Hypothalamus (tissue), 51 donors: Measurements from ENCODE around the gene CLIC3.

Source experiments
- DNase-seq, 51 donors: peaks; one replicate each; lab custom pipeline; 2025; lab: John Stamatoyannopoulos, UW

The CLIC3 gene

DNA sequence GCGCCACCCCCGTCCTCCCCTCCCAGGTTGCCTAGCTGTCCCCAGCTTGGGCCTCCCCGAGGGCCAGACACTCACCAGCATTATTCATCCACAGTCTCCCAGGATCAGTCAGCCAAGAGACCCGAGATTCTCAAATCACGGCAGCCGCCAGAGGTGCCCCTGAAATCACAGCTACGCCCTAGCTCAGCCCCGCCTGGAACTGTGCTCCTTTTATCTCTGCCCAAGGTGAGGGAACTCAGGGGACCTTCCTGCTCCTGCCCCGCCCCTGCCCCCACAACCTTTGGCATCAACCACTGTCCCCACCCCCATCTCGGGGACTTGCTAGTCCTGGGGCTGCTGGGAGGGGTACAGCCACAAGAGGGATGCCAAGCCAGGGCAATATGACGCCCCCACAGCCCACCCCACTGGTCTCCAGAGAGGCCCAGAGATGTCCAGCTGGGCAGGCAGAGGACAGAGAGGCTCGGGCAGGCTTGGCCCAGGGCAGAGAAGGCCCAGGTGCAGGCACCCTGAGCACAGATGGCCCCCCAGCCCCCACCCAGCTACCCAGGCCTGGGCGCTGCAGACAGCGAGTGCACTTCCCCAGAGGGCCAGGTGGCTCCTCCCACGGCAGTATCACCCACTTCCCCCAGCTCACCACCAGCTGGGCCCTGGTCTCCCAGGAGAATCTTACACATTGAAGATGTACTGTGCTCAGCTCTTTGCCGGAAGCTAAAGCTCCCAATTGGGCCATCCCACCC, 35.7 kb upstream of the CLIC3 start, which contains the start of gene FUT7:
Gene FUT7 (minus strand): TSS at position 185 of the 737 bp plus-strand sequence. CDS start 97 bp downstream, at position 88.
- DNase-seq = no peak

- peak in 1 of 51 donors; percentile 48 for DNase-seq
Measured at GRCh38 chr9:137030538-137031527, 34.5 kb upstream of the CLIC3 start.

DNA sequence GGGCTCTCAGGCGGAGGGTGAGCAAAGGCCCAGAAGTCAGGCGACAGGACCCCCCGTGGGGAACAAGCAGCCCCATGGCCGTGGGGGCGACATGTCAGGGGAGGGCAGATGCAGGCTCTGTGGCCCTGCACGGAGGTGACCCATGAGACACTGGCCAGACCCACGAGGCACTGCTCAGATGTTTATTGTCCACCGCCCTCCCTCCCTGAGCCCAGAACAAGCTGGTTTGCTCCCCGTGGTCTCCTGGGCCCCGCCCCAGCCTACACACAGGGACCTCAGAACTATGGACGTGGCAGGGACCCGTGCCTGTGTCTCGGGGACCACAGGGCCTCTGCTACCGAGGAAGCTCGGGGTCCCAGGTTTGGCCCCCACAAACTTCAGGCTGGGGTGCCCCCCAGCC, 33.6 kb upstream of the CLIC3 start:
- no peak for DNase-seq

GRCh38 chr9:137029058-137029936, 32.9 kb upstream of the CLIC3 start:
- DNase-seq = peak in 48 of 51 donors; percentile 17 to 85 (median 66)

- DNase-seq = peak in 44 of 51 donors; percentile 25 to 84 (median 58)
Measured at GRCh38 chr9:137028263-137029057, 32.1 kb upstream of the CLIC3 start.

DNA sequence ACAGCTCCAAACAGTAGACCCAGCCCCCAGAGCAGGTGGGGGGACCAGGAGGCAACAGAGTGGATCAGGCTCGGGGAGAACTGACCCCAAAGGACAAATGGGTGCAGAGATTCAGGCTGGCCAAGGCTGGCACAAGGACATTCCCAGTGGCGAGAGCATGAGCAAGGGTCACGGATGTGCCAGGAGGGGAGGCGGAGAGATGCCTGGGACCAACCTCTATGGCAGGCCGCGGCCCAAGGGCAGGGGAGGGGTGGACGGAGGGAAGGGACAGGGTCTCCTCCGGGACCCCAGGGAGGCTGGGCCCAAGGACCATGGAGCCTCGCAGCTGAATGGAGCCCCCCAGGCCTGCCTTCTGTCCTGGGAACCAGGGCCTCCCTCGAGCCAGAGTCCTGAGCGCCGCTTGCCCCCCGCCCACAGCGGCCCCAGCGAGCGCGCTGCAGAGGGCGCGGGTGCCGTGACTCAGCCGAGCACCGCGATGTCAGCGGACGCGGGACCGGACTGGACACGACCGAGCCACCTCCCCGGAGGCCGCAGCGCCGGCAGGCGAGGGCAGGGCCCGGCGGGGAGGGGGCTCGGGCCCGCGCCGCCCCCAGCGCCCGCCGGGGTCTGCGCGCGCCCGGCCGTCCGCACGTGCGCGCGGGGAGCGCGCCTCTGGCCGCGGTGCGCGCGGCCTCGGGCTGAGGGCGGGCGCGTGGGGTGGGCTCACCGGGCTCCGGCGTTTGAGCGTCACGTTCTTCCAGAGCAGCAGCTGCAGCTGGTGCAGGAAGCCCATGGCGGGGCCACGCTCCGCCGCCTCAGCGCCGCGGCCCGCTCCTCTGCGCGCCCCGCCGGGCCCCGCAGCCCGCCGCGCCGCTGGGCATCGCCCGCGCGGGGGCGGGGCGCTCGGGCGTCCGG, 31.2 kb upstream of the CLIC3 start, which contains the start of gene ABCA2:
Gene ABCA2 (minus strand): TSS at position 869 of the 894 bp plus-strand sequence. CDS start 97 bp downstream, at position 772.
- DNase-seq = peak in 7 of 51 donors; percentile 39 to 70 (median 54)

- DNase-seq = peak in 5 of 51 donors; percentile 24 to 55 (median 41)
Measured at GRCh38 chr9:137026828-137027227, 30.5 kb upstream of the CLIC3 start.

GRCh38 chr9:137026384-137026783, 30.0 kb upstream of the CLIC3 start:
- peak in 2 of 51 donors; percentile 48 to 49 for DNase-seq

DNA sequence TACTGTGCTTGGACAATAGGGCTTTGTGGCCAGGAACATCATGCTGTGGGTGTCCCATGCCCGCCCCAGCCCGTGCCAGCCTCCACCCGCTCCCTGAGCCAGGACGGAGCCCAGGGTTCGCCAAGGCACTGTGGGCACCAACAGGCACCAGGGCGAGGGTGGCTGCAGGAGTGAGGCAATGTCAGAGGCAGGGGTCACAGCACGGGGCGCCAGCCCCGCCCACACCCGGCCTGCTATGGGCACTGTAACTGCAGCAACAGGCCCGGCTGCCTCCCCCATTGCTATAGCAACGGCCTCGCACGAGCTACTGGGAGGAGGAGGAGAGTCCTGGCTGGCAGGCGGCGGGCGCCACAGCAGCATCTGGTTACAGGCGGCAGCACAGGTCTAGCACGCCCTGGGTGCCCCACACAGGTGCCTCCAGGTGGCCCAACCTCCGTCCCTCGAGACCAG, 29.2 kb upstream of the CLIC3 start:
- DNase-seq = peak; percentile 46 to 99 (median 95)

DNA sequence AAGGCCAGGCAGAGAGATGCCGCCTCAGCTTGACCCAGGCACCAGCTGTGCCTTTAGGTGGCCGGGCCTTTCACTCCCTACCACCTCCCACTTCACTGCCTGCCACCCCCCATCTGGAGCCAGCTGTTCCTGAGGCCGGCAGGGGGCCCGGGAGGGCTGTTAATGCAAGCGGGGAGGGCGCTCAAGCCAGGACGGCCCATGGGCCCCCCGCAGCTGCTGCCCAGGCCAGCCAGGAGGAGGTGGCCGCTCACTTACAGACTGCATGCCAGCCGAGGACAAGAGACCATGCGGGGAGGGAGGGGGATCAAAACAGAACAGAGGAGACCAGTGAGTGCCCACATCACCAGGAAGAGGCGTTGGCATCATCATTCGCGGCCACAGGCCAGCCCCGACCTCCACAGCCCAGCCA, 27.2 kb upstream of the CLIC3 start:
- DNase-seq = peak in 24 of 51 donors; percentile 24 to 71 (median 48)

GRCh38 chr9:137023157-137023556, 26.8 kb upstream of the CLIC3 start:
- peak in 1 of 51 donors; percentile 54 for DNase-seq

- peak in 1 of 51 donors; percentile 48 for DNase-seq
Measured at GRCh38 chr9:137022662-137023008, 26.3 kb upstream of the CLIC3 start.

DNA sequence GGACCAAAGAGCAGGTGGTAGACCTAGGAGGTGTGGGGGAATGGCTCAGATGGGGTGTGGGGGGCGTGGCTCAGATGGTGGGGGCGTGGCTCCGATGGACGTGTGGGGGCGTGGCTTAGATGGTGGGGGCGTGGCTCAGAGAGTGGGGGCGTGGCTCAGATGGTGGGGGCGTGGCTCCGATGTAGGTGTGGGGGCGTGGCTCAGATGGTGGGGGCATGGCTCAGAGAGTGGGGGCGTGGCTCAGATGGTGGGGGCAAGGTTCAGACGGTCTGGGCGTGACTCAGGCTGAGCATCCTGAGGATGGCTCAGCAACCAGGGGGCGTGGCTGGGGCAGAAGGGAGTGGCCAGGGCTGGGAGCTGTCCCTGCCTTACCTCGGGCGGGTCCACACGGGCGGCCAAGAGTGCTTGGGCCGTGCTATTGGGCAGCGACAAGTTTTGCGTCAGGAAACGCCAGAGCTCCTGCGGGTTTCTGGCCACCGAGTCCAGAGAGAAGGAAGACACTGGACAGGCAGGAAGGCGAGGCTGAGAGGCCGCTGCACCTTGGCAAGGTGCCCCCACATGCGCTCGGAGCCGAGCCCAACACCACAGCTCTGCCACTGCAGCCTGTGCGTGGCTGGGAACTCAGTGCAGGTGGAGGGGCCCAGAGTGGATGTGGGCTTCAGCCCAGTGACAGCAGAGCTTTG, 25.8 kb upstream of the CLIC3 start:
- peak in 43 of 51 donors; percentile 15 to 95 (median 80) for DNase-seq

DNA sequence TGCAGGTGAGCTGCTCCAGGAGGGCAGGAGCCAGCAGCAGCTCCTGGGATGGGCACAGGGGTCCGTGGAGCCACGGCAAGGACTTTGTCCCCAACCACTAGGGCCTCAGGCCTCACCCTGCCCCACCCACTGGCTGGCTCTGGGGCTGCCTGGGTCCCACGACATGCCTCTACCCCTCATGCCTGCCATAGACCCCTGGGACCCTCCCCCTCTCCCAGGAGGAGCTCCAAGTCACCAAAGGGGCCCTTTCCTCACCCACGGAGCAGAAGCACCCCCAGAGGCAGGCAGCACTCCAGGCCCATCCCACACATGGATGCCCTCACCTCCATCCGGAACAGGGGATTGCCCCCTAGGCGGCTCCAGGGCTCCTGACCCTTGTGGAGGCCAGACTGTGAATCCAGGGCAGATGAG, 25.2 kb upstream of the CLIC3 start:
- no peak for DNase-seq

DNA sequence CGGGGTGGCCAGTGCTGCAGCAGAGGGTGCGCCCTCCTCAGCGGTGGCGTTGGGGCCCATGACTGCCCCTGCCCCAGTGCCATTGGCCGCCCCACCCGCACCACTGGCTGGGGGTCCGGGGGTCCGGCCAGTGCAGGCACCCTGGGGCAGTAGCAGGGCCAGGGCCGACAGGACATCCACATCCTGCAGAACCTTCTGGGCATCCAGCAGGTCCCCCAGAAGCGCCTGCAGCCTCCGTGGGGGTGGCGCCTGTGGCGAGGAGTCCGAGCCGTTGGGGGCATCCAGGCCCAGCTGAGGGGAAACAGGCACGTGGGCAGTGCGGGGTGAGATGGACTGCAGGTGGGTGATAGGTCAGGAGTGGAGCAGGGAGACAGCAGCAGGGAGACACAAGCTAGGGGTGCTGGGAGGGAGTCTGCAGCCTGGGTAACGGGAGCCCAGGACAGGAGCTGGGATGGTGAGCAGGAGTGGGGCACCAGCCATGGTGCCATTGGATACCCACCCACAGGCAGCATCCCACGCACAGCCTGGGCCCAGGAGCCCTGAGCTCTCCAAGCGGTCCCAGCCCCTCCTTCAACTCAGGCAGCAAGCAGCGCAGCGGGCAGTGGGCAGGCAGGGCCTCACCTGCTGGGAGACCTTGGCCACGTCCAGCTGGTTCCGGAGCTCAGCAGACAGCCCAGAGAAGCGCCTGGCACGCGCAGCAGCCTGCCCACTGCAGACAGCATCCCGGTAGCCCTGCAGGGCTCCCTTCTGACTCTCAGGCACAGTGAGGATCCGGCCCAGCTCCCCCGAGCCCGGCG, 24.6 kb upstream of the CLIC3 start:
- no peak for DNase-seq

GRCh38 chr9:137019891-137020683, 23.7 kb upstream of the CLIC3 start:
- DNase-seq = no peak
